HepG2 (cell line): ENCODE measurements around the gene RBCK1. TPM values are rescaled to one million over a fixed set of nuclear protein-coding genes. Genes with fewer than 3 reads are reported as not detected.

Experiments used
- AGO2 ChIP-seq: fragments of 200-400 bp; formaldehyde crosslinking; optimal IDR thresholded peaks from 2 replicates; pipeline ENCODE3; 2017; ENCODE audit warnings: mild to moderate bottlenecking, low read depth, low read length, moderate library complexity
- DNMT1 ChIP-seq: sonication (generic); formaldehyde crosslinking; IDR thresholded peaks from 2 replicates; pipeline ENCODE4 v1.5.1; 2020; ENCODE audit warnings: mild to moderate bottlenecking, missing genetic modification reagents
- SMARCC2 ChIP-seq: fragments of 450-650 bp; IDR thresholded peaks from 2 replicates; pipeline ENCODE4 v1.6.1; 2017; ENCODE audit warnings: antibody characterized with exemption, mild to moderate bottlenecking
- ZBTB7A ChIP-seq: sonication (generic); formaldehyde crosslinking; IDR thresholded peaks from 2 replicates; pipeline ENCODE4 v1.8.0; 2022; ENCODE audit warnings: mild to moderate bottlenecking, missing genetic modification reagents
- ZNF382 ChIP-seq: sonication (generic); formaldehyde crosslinking; IDR thresholded peaks from 2 replicates; pipeline ENCODE4 v1.5.0; 2020; ENCODE audit warnings: missing genetic modification reagents, mild to moderate bottlenecking, borderline replicate concordance
- ZNF558 ChIP-seq: sonication (generic); formaldehyde crosslinking; IDR thresholded peaks from 2 replicates; pipeline ENCODE4 v1.9.0; 2022; ENCODE audit warnings: mild to moderate bottlenecking, missing genetic modification reagents, borderline replicate concordance
- ZNF615 ChIP-seq: sonication (generic); formaldehyde crosslinking; IDR thresholded peaks from 2 replicates; pipeline ENCODE4 v1.5.0; 2020; ENCODE audit warnings: mild to moderate bottlenecking, missing genetic modification reagents, borderline replicate concordance
- ZNF790 ChIP-seq: sonication (generic); formaldehyde crosslinking; IDR thresholded peaks from 2 replicates; pipeline ENCODE4 v1.8.0; 2022; ENCODE audit warnings: missing genetic modification reagents, mild to moderate bottlenecking, borderline replicate concordance
- polyA plus RNA-seq, 8 experiments: library from polyadenylated mRNA; depleted of rRNA in 3 of 8; stranded (reverse) in 7 of 8; unstranded in 1 of 8; fragments of >200 nt; fragmentation: Illumina TruSeq in 4 of 8; extraction: Trizol in 4 of 8; gene quantifications; 2 replicates each; pipeline versions ENCODE4 v1.2.1 to v1.2.3, GENCODE V29; 2011 to 2016; ENCODE audit warnings: low read depth in 4 of 8, missing spikeins in 1 of 8, mixed read lengths in 1 of 8; ENCODE audit not compliant: insufficient read depth in 1 of 8
- total RNA-seq, 5 experiments: library from RNA; depleted of rRNA; stranded (reverse); fragments of >200 nt; fragmentation: Illumina TruSeq; extraction: Trizol; gene quantifications; 2 replicates each; pipeline ENCODE4 v1.2.3, GENCODE V29; 2016; ENCODE audit warnings: low read depth in 1 of 5
- TF ChIP-seq, protein P1 (sequence below): sonication (generic); formaldehyde crosslinking; IDR thresholded peaks from 2 replicates; pipeline ENCODE4 v1.4.0; 2020; ENCODE audit warnings: missing genetic modification reagents
- TF ChIP-seq, protein P2 (sequence below): sonication (generic); formaldehyde crosslinking; IDR thresholded peaks from 2 replicates; pipeline ENCODE4 v1.8.0; 2022; ENCODE audit warnings: missing genetic modification reagents, mild to moderate bottlenecking, inconsistent platforms, borderline replicate concordance
- TF ChIP-seq, protein P3 (sequence below): sonication (generic); formaldehyde crosslinking; IDR thresholded peaks from 2 replicates; pipeline ENCODE4 v1.9.0; 2021; ENCODE audit warnings: missing genetic modification reagents, borderline replicate concordance
- TF ChIP-seq, protein P4 (sequence below): sonication (generic); formaldehyde crosslinking; IDR thresholded peaks from 2 replicates; pipeline ENCODE4 v1.4.0; 2020; ENCODE audit warnings: missing genetic modification reagents
- TF ChIP-seq, protein P5 (sequence below): sonication (generic); formaldehyde crosslinking; IDR thresholded peaks from 2 replicates; pipeline ENCODE4 v1.4.0; 2020; ENCODE audit warnings: mild to moderate bottlenecking, missing genetic modification reagents, borderline replicate concordance
- TF ChIP-seq, protein P6 (sequence below): sonication (generic); formaldehyde crosslinking; IDR thresholded peaks from 2 replicates; pipeline ENCODE4 v1.9.0; 2021; ENCODE audit warnings: missing genetic modification reagents, mild to moderate bottlenecking, borderline replicate concordance

RBCK1 gene
- total and polyA plus RNA-seq, 2 of the 13 experiments (the other 11 are each of a cell fraction or from before 2014, with no cell fraction given): 149 to 215 TPM

DNA sequence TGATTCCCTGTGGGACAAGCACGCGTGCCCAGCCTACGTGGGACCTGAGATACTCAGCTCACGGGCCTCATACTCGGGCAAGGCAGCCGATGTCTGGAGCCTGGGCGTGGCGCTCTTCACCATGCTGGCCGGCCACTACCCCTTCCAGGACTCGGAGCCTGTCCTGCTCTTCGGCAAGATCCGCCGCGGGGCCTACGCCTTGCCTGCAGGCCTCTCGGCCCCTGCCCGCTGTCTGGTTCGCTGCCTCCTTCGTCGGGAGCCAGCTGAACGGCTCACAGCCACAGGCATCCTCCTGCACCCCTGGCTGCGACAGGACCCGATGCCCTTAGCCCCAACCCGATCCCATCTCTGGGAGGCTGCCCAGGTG lies 11.9 kb upstream of the RBCK1 start (continued):
- TF ChIP-seq, protein P1, sequence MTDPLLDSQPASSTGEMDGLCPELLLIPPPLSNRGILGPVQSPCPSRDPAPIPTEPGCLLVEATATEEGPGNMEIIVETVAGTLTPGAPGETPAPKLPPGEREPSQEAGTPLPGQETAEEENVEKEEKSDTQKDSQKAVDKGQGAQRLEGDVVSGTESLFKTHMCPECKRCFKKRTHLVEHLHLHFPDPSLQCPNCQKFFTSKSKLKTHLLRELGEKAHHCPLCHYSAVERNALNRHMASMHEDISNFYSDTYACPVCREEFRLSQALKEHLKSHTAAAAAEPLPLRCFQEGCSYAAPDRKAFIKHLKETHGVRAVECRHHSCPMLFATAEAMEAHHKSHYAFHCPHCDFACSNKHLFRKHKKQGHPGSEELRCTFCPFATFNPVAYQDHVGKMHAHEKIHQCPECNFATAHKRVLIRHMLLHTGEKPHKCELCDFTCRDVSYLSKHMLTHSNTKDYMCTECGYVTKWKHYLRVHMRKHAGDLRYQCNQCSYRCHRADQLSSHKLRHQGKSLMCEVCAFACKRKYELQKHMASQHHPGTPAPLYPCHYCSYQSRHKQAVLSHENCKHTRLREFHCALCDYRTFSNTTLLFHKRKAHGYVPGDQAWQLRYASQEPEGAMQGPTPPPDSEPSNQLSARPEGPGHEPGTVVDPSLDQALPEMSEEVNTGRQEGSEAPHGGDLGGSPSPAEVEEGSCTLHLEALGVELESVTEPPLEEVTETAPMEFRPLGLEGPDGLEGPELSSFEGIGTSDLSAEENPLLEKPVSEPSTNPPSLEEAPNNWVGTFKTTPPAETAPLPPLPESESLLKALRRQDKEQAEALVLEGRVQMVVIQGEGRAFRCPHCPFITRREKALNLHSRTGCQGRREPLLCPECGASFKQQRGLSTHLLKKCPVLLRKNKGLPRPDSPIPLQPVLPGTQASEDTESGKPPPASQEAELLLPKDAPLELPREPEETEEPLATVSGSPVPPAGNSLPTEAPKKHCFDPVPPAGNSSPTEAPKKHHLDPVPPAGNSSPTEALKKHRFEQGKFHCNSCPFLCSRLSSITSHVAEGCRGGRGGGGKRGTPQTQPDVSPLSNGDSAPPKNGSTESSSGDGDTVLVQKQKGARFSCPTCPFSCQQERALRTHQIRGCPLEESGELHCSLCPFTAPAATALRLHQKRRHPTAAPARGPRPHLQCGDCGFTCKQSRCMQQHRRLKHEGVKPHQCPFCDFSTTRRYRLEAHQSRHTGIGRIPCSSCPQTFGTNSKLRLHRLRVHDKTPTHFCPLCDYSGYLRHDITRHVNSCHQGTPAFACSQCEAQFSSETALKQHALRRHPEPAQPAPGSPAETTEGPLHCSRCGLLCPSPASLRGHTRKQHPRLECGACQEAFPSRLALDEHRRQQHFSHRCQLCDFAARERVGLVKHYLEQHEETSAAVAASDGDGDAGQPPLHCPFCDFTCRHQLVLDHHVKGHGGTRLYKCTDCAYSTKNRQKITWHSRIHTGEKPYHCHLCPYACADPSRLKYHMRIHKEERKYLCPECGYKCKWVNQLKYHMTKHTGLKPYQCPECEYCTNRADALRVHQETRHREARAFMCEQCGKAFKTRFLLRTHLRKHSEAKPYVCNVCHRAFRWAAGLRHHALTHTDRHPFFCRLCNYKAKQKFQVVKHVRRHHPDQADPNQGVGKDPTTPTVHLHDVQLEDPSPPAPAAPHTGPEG (CRISPR knock-in tag): no peak
- TF ChIP-seq AGO2 (peak; percentile 93), ZNF615 (CRISPR knock-in tag) (no peak), DNMT1 (CRISPR knock-in tag) (no peak), ZNF382 (CRISPR knock-in tag) (no peak), SMARCC2 (no peak), ZNF558 (CRISPR knock-in tag) (no peak), ZBTB7A (CRISPR knock-in tag) (no peak), ZNF790 (CRISPR knock-in tag) (0 out of 2 replicates have a peak, but pooled peaks have one; percentile 44)
- TF ChIP-seq, protein P2, sequence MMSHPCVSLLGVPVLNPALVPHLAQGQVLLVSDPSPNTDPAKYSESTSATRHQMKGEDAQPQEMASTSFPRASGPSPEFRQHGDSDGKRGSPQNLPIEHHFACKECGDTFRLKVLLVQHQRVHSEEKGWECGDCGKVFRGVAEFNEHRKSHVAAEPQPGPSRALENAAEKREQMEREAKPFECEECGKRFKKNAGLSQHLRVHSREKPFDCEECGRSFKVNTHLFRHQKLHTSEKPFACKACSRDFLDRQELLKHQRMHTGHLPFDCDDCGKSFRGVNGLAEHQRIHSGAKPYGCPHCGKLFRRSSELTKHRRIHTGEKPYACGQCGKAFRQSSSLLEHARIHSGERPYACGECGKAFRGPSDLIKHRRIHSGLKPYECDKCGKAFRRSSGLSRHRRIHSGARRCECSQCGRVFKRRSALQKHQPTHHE: 0 out of 2 replicates have a peak, but pooled peaks have one; percentile 10
- TF ChIP-seq, protein P3, sequence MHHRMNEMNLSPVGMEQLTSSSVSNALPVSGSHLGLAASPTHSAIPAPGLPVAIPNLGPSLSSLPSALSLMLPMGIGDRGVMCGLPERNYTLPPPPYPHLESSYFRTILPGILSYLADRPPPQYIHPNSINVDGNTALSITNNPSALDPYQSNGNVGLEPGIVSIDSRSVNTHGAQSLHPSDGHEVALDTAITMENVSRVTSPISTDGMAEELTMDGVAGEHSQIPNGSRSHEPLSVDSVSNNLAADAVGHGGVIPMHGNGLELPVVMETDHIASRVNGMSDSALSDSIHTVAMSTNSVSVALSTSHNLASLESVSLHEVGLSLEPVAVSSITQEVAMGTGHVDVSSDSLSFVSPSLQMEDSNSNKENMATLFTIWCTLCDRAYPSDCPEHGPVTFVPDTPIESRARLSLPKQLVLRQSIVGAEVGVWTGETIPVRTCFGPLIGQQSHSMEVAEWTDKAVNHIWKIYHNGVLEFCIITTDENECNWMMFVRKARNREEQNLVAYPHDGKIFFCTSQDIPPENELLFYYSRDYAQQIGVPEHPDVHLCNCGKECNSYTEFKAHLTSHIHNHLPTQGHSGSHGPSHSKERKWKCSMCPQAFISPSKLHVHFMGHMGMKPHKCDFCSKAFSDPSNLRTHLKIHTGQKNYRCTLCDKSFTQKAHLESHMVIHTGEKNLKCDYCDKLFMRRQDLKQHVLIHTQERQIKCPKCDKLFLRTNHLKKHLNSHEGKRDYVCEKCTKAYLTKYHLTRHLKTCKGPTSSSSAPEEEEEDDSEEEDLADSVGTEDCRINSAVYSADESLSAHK: no peak
- TF ChIP-seq, protein P4, sequence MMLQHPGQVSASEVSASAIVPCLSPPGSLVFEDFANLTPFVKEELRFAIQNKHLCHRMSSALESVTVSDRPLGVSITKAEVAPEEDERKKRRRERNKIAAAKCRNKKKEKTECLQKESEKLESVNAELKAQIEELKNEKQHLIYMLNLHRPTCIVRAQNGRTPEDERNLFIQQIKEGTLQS (CRISPR knock-in tag): no peak
- TF ChIP-seq, protein P5, sequence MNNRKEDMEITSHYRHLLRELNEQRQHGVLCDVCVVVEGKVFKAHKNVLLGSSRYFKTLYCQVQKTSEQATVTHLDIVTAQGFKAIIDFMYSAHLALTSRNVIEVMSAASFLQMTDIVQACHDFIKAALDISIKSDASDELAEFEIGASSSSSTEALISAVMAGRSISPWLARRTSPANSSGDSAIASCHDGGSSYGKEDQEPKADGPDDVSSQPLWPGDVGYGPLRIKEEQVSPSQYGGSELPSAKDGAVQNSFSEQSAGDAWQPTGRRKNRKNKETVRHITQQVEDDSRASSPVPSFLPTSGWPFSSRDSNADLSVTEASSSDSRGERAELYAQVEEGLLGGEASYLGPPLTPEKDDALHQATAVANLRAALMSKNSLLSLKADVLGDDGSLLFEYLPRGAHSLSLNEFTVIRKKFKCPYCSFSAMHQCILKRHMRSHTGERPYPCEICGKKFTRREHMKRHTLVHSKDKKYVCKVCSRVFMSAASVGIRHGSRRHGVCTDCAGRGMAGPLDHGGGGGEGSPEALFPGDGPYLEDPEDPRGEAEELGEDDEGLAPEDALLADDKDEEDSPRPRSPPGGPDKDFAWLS (CRISPR knock-in tag): no peak
- TF ChIP-seq, protein P6, sequence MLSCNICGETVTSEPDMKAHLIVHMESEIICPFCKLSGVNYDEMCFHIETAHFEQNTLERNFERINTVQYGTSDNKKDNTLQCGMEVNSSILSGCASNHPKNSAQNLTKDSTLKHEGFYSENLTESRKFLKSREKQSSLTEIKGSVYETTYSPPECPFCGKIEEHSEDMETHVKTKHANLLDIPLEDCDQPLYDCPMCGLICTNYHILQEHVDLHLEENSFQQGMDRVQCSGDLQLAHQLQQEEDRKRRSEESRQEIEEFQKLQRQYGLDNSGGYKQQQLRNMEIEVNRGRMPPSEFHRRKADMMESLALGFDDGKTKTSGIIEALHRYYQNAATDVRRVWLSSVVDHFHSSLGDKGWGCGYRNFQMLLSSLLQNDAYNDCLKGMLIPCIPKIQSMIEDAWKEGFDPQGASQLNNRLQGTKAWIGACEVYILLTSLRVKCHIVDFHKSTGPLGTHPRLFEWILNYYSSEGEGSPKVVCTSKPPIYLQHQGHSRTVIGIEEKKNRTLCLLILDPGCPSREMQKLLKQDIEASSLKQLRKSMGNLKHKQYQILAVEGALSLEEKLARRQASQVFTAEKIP (CRISPR knock-in tag): no peak
